CD4-positive, alpha-beta T cell treated with Interleukin-12 subunit alpha and Interleukin-12 subunit beta, for 1 hour (primary cell): ENCODE results near the gene SPEM3.

Experiments used
- DNase-seq: peaks from one replicate; pipeline ENCODE4 v3.0.0-alpha.2; 2020

SPEM3 gene

DNA sequence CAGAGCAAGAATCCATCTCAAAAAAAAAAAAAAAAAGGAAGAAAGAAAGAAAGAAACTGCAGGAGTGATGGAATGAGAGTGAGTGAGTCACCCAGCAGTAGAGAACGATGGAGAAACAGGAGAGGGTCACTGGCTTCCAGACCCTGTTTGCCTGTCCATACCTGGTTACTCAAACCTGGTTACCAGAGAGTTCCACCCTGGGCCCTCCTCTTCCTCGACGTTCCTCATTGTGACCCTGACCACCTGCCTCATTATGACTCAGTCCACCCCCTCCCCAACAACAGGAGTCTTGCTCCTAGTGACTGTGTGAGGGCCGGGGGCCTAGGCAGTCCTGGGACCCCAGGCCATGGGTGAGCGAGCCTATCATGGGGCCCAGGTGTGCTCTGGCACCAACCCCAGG lies at the start of gene SPEM3:
Gene SPEM3 (plus strand): TSS at position 301 of the 400 bp plus-strand sequence. CDS start 46 bp downstream, at position 347.
- no peak for DNase-seq

DNA sequence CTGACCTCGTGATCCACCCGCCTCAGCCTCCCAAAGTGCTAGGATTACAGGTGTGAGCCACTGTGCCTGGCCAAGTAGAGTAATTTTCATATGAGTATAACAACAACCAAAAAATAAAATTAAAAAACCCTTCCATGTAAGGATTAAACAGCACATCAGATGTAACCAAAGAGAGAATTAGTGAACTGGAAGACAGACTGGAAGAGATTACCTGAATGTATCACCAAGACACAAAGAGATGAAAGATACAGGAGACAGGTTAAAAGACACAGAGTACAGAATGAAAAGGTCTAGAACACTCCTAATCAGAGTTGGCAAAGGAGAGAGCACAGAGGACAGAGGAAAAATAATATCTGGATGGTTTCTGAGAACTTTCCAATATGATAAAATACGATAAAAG lies 49.5 kb upstream of the SPEM3 start:
- no peak for DNase-seq

DNA sequence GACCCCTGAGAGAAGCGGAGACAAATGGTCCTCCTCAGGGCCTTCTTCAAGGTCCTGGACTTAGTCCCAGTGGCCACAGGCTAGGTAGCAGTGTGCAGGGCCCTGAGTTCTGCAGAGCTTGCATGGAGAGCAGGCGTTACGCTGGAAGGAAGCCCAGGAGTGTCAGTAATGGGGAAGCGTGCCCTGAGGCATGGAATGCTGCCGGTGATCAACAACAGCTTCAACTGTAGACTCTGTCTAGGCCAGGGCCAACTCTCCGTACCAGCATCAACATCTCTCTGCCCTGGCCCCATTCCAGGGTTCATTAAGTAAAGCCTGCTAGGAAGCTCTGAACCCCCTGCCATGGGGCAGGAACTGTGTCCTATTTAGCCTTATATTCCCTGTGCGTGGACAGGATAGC lies 48.3 kb upstream of the SPEM3 start:
- DNase-seq: no peak

DNA sequence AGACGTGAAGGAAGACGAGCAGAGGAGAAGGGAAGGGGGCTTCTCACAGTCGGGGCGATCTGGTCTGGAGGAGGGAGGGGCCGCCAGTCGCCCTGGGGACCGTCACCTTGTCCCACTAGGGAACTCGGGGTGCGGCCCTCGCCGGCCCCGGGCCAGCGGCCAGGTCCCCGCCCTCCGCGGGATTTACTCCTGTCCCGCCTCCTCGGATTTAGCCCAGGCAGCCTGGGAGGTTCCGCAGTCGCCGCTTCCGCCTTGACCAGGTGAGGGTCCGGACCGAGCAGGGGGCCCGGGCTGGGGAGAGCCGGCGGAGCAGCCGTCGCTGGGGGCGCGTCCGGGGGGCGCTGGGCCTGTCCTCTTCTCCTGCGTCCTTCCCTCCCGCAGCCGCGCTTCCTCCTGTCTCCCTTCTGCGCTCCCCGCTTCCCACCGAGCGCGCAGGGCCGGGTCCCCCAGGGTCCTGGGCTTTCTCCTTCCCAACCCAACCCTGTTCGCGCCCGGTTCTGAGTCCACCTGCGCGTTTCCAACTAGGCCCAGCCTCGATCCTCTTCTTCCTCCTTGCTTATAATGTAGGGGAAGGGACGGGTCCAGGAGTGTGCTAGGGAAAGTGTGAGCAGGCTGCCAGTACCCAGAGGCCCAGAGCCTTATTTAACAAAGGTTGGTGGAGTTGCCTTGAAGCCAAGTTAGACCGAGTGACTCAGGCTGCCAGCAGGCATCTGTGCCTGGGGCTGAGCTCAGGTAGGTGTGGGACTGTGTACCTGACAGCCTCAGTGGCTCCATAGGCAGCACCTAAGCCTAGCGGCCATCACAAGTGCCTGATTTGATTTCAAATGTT lies 47.6 kb upstream of the SPEM3 start, which contains the start of gene TNK1:
Gene TNK1 (plus strand): TSS at position 235 of the 829 bp plus-strand sequence. CDS start 1,838 bp downstream, outside the sequence.
- no peak for DNase-seq

DNA sequence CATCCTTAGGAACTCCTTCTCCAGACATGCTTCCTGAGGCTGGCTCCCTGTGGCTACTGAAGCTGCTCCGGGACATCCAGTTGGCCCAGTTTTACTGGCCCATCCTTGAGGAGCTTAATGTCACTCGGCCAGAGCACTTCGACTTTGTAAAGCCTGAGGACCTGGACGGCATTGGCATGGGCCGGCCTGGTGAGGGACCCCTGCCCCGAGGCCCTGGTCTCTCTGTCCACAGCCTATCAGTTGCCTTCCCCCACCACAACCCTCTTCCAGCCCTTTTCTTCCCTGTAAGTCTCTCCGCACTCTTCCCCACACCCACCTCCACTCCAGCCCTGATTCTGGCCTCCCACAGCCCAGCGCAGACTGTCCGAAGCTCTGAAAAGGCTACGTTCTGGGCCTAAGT lies 45.8 kb upstream of the SPEM3 start:
- no peak for DNase-seq

DNA sequence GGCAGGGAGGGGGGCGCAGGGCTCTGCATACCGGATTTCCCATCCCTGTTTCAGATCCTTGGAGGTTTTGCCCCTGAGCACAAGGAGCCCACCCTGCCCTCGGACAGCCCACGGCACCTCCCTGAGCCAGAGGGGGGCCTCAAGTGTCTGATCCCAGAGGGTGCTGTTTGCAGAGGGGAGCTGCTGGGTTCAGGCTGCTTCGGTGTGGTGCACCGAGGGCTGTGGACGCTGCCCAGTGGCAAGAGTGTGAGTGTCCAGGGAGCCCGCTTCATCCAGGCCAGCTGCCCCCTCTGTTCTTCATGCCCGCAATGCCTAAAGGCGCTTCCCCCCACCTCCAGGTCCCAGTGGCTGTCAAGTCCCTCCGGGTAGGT lies 45.3 kb upstream of the SPEM3 start:
- DNase-seq: no peak

DNA sequence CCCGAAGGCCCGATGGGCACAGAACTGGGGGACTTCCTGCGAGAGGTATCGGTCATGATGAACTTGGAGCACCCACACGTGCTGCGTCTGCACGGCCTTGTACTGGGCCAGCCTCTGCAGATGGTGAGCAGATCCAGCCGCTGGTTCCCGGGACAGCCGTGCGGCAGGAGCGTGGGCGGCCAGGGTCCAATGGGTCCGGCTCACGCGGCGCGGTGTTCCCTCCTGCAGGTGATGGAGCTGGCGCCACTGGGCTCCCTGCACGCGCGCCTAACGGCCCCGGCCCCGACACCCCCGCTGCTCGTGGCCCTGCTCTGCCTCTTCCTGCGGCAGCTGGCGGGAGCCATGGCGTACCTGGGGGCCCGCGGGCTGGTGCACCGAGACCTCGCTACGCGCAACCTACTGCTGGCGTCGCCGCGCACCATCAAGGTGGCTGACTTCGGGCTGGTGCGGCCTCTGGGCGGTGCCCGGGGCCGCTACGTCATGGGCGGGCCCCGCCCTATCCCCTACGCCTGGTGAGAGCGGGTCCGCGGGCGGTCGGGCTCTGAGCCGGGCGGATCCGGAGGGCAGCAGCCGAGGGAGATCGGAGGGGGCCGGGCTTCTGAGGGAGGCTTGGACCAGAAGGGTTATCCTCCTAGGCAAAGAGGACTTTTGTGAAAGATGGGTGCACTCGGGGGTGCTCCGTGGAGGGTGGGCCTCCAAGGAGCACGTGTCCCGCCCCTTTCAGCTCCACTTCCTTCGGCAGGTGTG lies 44.7 kb upstream of the SPEM3 start:
- peak; percentile 86 for DNase-seq

DNA sequence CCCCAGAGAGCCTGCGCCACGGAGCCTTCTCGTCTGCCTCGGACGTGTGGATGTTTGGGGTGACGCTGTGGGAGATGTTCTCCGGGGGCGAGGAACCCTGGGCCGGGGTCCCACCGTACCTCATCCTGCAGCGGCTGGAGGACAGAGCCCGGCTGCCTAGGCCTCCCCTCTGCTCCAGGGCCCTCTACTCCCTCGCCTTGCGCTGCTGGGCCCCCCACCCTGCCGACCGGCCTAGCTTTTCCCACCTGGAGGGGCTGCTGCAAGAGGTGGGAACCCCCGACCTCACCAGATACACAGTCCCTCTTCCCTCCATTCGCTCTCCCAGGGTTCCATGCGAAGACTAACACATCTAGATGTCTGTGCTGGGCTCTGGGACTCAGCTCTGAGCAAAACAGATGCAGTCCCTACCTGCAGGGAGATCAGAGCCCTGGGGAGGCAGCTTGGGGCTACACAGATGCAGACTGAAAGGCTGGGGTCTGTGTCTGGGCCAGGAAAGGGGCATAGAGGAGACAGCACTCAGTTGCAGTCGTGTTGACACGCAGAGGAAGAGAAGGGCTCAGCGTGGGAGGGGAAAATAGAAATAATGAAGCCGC lies 44.1 kb upstream of the SPEM3 start:
- no peak for DNase-seq

DNA sequence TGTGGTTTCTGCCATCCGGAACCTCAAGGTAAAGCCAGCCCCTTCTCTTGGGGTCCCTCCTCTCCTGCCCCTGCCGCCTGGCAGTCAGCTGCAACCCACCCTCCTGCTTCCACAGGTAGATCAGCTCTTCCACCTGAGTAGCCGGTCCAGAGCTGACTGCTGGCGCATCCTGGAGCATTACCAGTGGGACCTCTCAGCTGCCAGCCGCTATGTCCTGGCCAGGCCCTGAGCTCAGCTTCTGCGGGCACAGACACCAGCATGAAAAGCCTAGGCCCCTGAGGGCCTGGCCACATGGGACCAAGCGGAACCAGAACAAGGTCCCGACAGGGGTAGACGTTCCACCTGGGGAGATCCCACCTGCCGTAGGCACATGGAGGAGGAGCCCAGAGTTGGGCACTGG lies 39.8 kb upstream of the SPEM3 start:
- DNase-seq: no peak

DNA sequence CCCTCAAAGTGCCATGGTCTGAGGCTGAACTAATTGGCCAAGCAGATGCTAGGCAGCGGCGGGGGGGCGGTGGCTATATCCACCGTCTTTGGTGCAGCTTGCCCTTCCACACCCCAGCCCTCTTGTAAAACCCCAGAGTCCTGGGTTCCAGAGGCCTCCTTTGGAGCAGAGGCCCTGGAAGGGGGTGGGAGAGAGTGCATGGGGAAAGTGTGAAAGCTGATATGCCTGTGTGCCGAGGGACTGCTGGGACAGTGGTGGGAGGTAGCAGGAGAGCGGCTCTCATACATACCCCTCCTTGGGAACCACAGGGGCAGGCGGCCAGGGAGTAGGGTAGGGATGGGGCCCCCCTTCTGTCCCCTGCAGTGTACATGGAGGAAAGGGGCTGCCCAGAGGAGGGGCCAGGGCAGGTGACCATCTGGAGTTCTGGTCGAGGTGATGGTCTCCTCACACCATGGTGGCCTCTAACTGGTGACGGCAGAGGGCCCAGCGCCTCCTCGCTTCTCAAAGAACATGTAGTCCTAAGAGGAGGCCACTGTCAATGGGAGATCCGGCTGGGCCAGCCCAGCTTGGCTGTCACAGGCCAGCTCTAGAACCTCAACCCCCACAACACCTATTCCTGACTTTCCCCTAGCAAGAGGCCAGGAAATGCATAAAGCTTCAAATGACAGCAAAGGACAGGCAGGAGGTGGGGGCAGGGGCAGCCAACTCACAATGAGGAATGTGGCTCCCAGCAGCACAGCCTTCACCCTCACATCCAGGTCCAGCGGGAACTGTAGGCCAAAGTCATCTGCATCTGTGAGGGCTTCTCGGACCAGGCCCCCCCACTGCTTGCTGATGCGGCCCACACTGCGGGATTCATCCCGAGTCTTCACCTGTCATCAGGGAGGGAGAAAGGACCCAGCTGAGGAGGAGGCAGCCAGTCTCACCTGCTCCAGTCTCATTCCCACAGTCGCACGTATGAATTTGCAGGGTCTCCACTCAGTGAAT lies 38.4 kb upstream of the SPEM3 start:
- no peak for DNase-seq

DNA sequence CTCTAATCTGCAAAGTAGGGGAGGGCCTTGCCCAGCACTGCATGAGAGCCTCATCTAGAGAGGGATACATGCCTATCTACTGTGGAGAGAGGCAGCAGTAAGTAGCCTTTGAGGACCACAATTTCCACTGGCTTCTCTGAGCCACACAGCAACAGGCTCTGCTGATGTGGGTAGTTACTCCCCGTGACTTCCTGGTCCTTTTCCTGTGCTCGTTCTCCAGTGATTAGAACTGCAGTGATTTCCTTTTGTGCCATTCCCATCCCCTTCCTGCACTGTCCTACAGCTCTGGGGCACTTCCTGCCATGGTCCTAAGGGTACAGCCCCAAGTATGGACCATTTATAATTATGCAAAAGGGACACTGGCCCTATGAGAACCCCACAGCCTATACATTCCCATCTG lies 37.4 kb upstream of the SPEM3 start:
- DNase-seq: no peak

DNA sequence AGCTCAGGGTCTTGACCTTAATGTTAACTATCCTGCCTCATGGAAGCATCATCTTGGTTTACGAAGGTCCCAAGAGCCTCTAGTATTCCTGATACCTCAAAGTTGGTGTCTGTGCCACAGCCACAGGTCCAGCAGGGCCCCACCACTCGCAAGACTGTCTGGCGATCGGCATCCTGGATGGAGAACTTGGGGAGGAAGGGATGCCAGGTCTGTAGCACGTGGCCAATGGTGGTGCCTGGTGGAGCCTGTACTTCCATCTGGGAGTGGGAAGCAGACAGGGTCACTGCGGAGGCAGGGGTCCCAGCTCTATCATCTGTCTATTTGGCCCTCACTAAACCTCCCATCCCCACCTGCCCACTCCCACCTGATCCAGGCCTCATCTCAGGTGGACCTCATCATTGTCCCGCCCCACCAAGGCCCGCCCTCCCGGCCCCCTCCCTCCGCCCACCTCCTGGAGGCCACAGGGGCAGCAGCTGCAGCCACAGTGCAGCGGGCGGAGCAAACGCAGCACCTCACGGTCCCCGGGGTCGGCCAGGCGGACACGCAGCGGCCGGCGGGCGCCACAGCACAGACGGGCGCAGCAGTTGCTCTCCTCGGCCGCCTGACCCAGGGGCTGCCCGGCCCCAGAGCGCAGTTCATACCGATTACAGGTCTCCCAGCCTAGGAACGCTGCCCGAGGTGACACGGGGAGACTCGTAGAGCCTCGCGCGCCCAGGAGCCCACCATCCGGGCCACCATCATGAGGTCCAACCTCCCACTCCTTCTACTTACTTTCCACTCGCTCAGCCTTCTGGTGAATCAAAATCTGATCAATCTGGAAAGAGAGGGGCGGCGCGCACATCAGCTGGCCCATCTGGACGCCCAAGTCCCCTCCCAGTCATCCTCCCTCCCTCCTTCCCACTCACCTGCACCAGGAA lies 35.7 kb upstream of the SPEM3 start:
- DNase-seq: no peak

DNA sequence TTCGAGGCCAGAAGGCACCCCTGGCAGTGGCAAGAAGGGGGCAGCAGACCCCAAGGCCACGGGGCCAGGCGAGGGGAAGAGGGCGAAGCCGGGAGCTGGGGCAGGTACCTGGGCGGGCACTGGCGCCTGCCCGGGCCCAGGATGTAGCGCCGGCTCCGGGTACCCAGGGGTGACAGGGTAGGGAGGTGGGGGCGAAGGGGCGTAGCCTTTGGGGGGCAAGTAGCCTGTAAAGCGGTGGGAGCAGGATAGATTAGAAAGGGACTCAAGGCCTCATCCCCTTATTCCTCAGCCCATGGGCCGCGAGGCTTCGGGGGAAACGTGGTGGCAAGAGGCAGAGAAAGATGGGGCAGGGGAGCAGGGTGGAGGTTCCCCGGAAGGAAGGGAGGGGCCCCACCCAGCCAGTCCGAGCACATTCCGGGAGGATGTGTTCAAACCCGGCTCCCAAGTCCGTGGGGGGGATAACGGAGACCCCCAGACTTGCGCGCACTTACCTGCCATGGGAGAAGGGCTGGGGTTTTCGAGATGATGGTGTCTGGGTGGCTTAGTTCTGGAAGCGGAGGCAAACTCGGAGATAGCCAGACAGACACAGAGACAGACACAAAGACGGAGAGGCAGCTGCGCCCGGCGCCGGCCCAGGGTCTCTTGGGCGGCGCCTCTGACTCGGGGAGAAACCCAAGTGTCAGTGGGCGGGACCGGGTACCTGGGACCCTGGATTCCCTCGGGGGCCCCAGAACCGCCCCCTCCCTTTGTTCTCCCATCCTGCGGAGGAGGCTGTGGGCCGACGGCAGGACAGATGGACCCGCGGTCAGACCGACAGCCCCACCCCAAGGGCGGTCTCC lies 34.8 kb upstream of the SPEM3 start:
- peak; percentile 81 for DNase-seq

DNA sequence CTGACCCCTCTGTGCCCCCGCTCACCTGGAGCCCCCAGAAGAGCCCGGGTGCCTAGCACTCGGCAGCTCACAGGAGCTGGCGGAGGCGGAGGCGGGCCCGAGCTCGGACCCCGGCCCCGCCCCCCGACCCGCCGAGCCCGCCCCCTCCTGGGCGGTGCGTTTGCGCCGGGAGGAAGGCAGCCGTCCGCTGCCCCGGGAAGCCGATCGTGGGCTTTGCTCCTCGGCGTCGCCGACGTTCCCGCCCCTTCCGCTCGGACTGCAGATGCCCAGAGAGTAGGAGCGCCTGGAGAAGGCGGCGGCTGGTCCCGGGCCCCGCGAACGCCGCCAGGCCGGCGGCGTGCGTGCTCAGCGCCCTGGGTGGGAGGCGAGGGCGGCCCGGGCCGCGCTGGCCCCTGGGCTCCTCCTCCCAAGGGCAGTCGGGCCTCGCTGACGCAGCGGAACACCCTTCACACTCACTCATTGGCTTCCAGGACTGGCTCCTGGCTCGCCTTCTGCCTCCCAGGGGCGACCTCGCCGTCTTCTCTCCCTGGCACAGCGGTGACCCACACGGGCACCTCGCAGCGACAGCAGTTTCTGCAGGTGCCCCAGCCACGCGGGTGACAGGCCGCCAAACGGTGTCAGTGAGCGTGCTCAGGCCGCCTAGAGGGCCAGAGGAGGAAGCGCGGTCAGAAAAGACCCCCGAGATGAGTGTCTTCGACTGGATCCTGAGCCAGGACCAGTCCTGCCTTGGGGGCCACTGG lies 34.0 kb upstream of the SPEM3 start, which contains the start of gene PLSCR3:
Gene PLSCR3 (minus strand): TSS at position 74 of the 740 bp plus-strand sequence. CDS start 415 bp downstream, outside the sequence.
- DNase-seq: peak; percentile 86

DNA sequence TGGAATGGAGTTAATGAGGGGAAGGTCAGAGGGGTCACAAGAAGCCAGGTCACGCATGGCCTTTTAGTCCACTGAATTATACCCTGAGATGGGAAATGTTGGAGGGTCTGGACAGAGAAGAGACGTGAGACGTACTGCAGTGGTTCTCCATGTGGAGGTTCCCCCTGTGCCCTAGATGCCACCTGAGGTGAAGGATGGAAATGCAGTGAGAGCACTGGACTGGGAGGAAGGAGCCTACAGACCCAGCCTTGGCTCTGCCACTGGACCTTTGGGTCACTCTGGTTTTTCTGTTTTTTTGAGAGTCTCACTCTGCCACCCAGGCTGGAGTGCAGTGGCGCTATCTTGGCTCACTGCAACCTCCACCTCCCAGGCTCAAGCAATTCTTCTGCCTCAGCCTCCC lies 32.5 kb upstream of the SPEM3 start:
- no peak for DNase-seq

DNA sequence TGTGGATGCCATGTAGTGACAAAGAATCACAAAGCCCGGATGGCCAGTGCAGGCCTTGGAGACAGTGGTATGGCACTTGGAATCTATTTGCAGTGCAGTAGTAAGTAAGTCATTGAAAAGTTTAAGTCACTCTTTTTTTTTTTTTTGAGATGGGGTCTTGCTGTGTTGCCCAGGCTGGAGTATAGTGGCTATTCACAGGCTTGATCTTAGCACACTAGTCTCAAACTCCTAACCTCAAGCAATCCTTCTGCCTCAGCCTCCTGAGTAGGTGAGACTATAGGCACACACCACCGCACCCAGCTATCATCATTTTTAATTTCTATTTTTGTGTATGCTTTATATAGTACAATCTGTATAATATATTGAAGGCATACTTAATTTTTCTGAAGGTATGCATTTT lies 30.0 kb upstream of the SPEM3 start:
- DNase-seq: no peak

DNA sequence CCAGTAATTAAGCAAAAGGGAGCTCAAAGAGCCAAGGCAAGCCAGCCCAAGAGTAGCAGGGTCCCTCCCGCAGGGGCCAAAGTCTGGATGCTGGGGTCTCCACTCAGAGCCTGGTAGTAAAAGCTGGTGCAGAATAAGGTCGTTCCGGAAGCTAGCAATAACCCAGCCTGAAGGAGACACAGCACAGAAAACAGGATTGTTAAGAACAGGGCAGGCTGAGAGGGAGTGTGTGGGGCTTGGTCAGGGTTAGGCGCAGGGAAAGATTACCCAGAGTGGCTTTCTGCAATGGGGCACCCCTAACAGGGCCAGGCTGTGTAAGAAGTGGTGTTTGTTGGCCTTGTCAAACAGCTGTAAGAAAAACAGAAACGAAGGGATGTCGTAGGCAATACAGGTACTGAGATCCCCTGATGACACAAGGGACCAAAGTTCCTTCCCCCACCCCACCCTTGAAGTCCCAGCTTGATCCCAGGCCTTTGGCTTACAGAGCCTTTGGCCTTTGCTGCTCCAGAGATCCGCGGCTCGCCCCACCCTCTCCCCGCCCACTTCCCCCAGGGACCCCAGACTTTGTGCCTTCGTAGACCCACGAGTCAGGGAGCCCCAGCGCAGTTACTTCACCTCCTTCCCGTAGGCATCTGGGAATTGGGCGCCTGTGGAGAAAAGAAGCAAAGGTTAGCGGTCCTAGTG lies 25.5 kb upstream of the SPEM3 start:
- DNase-seq: peak; percentile 22

DNA sequence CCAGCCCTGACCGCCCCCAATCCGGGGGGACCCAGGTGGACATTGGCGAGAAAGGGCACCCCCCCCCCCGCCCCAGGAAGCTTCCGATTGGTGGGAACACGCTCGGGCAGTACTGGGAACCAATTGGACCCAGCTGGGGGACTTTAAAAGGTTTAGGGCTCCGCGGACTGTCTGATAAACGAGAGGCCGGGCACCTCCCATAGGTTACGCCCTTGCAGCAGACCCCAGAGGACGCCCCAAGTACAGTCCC lies 25.0 kb upstream of the SPEM3 start:
- DNase-seq: no peak
